Pulmonary artery endothelial cell (primary cell): ENCODE measurements around the gene ANKDD1A. TPM values are rescaled to one million over a fixed set of nuclear protein-coding genes. Genes with fewer than 3 reads are reported as not detected.

Source experiments
- DNase-seq: peaks from one replicate; pipeline ENCODE4 v3.0.0-alpha.2; 2011; ENCODE audit warnings: low read depth, low spot score
- total RNA-seq: library from RNA; depleted of rRNA; stranded (reverse); fragments of >200 nt; gene quantifications from 2 replicates; pipeline ENCODE4 v1.2.3, GENCODE V29; 2014

ANKDD1A gene
- total RNA-seq, 1 donor from 2014 or later: 4.7 TPM

DNA sequence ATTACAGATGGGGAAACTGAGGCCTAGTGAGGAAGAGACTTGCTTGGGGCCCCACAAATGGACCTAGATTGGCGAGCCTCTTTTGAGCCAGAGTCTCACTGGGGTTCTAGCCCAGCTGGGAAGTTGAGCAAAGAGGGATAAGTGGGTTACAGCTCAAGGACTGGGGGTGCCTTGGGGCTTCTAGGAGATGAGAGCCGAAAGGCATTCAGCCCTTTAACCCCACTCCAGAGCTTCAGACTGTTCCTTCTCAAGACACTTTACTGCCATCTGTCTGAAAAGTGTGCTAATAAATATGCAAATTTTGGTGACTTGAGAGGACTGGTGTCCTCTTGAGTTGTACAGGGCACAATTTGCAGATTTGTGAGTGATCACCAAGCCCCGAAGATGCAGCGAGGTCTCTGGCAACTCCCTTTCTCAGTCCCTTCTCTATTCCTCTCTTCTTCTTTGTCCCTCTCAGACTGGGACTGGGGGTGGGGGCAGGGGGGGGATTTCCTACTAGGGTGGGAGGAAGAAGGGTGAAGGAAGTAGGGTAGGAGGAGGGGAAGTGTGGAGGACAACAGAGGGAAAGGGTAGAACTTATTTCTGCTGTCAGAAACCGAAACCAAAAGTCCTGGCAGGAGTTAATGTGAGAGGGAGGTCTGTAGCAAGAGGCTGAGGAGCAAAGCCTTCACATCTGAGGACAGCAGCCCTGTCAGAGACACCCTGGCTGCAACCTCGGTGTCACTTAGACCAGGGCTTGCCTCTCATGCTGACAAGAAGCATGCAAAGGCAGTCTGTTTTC is 16.2 kb upstream of the ANKDD1A start:
- no peak for DNase-seq

DNA sequence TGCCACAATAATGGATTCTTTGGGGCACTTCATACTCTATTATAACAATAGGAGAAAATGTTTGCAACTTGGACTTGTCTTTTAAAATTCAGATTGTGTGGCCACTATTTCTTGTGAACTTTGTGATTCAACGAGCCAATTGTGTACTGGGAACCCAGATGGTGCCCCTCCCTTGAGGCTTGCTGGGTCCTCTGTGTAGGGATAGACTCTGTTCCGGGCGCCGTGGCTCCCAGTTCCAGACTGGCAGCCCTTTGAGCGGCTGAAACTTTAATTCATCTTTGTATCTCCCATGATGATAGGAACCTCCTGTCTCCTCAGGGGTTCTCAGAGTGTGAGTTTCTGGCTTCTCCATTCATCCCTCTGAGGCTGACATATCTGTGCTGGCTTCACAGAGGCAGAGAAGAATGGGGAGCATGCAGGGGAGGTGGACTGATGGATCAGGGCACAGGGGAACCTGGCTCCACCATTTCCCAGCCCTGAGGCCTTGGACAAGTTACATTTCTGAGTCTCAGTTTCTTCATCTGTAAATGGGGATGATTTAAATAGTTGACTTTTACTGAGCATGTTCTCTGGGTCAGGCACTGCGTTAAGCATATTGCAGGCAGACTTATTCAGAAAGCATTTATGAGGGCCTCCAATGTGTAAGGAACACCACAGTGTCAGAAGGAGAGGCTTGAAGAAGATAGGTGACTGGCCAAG is 15.2 kb upstream of the ANKDD1A start:
- DNase-seq: no peak

DNA sequence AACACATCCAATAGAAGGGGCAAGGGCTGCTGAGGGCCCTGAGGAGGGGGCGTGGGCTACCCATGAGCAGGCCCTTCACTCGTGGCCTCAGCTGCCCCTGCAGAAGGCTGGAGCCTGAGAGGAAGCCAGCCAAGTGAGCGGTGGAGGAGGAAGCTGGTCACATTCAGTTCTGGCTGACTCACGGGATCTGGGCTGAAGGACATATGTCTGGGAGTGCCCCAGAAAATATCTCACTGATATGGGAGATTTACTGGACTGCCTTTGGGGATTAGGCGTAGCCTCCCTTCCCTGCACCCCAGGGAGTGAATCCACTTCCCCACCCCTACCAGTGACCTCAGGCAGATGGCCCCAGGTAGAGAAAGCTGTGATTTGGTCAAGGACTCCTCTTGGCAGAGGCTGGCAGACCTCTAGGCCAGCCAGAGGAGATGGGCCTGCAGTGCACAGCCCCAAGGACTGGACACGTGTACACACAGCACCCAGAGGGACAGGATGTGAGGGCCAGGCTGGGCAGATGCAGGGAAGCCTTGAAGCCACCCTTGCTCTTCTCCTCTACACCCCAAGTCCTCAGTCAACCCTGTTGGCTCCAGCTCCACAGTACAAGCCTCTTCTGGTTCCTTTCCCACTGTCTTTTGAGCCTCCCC is 14.2 kb upstream of the ANKDD1A start:
- no peak for DNase-seq

DNA sequence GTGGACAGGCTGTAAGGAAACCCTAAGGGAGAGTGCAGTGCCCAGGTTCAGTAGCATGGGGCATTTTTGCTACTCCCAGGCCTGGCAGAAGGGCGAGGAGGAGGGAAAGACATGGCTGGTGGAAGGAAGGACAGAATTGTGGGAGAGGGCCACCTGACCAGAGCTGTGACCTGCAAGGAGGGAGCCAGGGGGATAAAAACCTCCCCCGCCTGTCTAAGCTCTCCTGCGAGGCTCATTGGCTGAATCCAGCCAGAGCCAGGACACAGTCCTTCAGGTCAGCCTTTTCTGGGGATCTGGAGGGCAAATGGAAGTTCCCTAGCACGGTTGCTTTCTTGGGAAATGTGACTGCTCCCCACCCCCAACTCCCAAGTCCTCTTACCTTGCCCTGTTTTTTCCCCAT is 13.3 kb upstream of the ANKDD1A start:
- DNase-seq: no peak

DNA sequence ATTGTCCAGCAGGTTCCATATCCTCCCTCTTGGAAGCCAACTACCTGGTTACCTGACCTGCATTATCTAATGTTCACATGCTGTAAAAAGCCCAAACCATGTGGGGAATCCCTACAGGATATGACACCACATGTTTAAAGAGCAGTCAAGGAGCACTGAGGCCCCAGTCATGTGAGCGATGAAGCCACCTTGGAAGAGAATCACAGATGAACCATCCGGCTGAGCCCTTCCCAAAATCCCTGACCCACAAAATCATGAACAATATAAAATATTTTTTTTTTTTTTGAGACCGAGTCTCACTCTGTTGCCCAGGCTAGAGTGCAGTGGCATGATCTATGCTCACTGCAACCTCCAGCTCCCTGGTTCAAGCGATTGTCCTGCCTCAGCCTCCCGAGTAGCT is 10.6 kb upstream of the ANKDD1A start:
- DNase-seq: no peak

DNA sequence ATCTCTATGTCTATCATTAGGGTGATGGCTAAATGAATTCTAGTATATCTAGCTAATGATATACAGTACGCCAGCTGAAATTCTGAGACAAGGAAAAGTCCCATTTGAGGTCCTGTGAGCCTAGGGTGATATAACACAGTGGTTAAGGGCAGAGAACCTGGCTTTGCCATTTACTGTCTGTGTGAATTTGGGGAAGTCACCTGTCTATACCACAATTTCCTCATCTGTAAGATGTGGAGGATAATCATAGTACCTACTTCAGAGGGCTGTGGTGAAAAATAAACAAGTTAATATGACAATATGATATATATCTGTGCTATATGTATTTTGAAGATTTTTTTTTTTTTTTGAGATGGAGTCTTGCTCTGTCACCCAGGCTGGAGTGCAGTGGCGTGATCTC is 9.8 kb upstream of the ANKDD1A start:
- no peak for DNase-seq

DNA sequence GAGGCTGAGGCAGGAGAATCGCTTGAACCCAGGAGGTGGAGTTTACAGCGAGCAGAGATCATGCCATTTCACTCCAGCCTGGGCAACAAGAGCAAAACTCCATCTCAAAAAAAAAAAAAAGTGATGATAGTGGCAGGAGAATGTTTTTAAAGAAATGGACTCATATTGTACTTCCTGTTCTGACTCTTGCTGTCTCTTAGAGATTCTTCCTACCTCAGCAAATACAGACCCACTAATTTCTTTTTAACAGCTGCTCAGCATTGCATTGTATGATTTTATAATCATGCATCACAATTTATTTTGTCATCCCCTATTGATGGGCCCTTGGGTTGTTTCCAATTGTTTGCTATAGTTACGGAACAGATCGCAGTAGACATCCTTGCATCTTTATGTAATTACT is 8.8 kb upstream of the ANKDD1A start:
- no peak for DNase-seq

DNA sequence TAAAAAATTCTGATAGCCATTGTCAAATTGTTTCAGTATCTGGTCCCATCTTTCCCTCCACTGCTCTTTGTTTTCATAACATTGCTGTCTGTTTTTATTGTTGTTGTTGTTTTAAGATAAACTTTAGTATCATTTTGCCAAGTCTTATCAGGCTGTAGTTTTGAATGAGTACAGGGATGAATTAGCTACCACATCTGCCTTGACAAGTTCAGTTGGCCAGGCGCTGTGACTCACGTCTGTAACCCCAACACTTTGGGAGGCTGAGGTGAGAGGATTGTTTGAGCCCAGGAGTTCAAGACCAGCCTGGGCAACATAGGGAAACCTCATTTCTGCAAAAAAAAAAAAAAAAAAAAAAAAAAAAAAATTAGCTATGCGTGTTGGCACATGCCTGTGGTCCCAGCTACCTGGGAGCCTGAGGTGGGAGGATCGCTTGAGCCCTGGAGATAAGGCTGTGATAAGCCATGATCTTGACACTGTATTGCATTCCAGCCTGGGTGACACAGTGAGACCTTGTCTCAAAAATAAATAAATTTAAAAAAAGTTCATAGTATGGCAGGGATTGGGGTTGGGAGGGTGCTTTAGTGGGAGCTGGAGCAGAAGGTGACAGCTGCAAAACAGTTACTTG is 8.3 kb upstream of the ANKDD1A start:
- no peak for DNase-seq

DNA sequence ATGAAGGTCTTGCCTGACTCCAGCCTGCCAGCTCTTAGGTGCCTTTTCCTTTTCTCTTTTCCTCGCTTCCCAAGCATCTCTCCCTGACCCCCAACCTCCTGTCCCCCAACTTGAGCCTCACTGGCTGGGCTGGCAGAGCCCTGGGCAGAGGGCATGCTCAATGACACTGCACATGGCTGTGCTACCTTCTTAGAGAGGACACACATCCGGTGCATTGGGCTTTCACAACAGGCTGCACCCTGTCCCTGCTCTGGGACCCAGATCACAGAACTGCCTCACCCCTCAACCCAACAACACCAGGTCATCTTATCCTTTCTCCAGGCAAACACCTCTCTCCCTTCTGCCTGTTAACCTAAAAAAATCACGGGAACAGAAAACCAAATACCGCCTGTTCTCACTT is 7.5 kb upstream of the ANKDD1A start:
- no peak for DNase-seq

DNA sequence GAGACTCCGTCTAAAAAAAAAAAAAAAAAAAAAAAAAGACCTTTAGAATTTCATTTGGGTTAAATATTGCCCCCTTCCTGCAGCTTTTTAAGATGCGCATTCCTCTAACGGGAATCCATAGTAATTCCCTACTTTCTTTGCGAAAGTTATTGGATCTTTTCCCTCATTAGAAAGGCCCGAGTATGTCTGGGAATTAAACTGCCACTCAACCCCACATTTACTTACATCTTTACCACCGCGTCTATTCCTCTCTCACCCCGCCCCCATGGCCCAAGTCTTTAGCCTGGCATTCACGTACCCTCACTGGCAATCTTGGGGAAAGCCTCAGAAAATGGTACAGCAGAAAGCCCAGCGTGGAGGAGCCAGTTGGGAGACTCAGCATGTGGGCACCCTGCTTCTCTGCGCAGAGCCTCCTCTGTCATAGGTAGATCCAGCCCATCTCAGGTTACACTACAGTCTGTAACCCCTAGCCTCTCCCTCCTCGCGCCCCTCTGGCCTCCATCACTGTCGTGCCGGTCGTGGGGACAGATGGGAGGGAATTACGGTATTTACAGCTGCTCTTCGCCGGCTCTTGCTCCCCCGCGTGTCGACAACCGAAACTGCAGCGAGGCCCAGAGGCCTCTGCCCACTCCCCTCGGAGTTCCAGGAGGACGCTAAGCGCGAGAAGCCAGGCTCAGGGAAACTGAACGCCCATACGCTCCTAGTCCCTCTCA is 6.4 kb upstream of the ANKDD1A start:
- DNase-seq: no peak

DNA sequence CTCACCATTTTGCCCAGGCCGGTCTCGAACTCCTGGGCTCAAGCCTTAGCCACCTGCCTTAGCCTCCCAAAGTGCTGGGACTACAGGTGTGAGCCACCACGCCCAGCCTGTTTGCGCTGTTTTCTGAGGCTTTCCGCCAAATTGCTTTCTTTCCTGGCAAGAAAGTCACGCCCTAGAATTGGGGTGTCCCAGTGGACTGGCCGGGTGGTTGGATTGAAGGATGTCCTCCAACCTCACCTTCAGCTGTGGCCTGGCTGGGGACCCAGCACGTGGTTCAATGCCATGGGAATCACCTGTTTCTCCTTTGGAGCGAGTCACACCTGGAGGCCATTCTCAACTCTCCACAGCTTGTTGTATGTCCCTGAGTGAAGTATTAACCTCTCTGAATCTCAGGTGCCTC is 5.8 kb upstream of the ANKDD1A start:
- no peak for DNase-seq

DNA sequence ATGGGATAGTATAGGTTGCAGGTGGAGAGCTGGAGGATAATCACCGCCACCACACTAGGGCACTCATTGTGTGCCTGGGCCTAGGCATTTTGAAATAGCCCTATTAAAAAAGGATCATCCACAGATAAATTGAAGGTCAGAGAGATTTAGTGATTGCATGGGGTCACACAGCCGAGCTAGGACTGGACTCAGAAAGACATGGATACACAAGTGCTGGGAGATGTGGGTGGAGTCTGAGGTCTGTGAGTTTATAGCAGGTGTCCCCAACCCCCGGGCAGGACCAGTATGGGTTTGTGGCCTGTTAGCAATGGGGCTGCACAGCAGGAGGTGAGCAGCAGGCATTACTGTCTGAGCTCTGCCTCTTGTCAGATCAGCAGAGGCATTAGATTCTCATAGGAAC is 5.3 kb upstream of the ANKDD1A start:
- no peak for DNase-seq

DNA sequence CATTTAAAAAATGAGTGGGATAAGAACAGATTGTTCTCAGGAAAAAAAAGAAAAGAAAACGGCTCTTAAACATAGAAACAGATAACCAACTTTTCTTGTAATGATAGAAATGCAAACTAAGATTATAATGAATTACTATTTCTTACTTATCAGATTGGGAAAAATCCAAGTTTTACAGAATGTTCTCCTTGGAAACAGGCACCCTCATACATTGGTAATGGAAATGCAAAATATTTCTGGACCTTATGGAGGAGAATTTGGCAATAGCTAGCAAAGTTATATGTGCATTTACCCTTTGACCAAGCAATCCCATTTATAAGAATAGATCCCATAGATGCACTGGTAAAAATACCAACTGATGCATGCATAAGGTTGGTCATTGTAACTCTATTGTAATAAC is 3.7 kb upstream of the ANKDD1A start:
- no peak for DNase-seq

DNA sequence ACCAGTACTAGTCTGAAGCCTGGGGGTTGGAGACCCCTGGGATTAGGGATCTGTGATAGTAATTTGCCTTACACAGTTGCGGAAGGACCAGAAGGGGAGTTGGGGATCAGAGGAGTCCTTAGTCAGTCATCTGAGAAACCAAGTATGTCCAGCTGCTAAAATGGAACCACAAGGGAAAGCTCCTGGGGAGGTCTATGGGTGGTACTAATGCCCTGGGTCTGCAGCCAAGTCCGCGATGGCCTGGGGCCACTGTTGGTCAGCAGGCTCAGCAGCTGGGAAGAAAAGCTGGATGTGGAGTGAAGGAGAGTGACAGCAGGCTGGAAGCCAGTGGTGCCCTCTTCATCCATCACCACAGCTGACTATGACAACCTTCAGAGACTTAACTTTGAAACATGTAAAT is 2.2 kb upstream of the ANKDD1A start:
- no peak for DNase-seq

DNA sequence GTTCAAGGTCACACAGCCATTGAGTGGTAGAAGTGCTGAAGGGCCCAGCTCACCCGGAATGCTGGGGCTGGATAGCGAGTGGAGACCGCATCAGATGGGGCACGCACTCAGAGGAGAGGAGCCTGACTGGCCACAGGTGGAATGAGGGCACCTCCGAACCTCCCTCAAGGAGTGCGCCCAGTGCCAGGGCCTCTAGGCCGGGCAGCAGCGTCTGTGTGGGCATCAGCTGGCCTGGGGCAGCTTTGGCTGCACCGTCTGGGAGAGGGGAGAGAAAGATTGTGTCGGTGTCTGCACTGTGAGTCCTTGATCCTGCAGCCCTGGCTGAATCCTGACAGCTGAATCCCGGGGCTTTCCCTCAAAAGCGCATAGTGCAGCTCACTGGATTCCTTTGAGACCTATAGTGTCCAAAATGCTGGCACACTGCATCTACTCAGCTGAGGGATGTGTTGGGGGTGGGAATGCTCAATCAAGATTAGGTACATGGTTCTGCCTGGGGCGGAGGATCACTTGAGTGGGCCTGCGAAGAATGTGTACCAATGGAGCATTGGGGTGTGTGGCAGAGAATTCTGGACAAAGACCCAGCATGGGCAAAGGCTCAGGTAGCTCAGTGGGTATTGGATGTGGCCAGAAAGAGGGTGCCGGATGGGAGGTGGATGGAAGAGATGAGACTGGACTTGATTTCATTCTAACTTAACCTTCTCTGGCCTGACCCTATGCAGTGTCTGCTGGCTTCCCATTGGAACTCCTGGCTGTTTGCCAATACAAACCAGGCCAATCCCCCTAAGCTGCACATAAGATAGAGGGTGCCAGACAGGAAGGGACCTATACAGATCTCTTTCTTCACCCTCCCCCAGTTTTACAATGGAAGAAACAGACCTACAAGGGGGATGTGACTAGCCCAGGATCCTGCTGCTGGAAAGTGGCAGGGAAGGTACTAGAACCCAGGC is 950 bp downstream of the ANKDD1A start:
- DNase-seq: no peak

DNA sequence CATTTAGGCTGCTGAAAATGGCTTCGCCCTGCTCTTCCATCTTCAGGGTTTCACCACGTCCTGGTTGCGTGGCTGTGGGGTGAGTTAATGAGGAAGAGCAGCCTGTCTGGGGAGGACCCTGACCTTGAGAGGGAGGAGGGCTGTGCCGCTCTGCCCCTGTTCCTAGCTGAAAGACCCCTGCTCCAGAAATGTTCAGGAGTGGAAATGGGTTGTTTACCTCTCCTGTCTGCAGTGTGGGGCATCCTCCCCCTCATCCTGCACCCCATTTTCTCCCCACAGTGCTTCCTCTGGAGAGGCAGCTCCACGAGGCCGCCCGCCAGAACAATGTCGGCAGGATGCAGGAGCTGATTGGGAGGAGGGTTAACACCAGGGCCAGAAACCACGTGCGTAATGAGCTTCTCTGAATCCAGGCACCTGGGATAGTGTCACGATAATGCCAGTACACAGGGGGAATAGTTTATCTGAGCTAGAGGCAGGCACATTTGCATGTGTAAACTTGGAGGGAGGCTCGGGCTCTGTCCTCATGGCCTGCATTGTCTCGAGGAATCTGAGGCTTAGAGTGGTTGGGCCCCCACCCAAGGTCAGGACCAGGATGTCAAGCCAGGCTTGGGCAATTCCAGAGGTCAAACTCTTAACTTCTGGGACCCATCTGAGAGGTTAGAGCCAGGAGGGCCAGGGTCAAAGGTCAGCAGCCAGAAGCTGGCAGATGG is 4.0 kb downstream of the ANKDD1A start:
- DNase-seq: no peak

DNA sequence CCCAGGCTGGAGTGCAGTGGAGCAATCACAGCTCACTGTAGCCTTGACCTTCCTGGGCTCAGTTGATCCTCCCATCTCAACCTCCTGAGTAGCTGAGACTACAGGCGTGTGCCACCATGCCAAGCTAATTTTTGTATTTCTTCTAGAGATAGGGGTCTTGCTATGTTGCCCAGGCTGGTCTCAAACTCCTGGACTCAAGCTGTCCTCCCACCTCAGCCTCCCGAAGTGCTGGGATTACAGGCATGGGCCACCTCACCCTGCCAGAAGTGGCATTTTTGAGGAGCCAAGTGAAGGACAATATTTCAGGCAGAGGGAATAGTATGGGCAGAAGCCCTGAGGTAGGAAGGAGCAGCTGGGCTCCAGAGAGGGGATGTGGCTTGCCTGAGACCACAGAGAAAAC is 4.7 kb downstream of the ANKDD1A start:
- DNase-seq: no peak

DNA sequence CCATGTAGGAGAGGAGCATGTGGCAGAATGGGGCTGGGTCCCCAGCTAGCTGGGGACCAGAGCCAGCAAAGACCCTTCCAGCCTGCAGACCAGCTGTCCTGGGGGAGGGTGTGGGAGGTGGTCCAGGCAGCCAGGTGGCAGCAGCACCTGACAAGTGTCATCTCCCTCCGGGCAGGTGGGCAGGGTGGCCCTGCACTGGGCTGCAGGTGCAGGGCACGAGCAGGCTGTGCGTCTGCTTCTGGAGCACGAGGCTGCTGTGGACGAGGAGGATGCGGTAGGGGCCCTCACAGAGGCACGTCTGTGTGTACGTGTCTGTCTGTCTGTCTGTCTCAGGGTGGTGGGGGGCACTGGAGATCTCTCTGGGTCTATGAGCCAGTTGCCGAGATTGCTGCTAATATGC is 5.5 kb downstream of the ANKDD1A start:
- DNase-seq: no peak

DNA sequence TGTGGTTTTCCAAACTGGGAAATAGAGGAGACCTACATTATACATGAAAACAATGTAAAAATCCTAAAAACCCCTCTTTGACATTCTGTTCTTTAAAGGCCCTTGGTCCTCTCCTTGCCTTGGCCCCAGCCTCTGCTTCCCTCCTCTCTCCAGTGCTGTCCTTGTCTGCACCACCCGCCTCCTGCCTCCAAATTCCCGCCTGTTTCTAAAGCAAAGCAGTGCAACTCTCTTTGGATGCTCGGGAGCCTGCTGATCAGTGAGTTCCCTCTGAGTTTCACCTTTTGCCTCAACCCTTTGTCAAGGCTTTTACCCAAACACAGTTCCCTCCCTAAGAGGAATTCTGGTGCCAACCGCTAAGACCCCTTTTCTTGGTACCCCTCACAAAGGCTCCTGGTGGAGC is 8.0 kb downstream of the ANKDD1A start:
- no peak for DNase-seq

DNA sequence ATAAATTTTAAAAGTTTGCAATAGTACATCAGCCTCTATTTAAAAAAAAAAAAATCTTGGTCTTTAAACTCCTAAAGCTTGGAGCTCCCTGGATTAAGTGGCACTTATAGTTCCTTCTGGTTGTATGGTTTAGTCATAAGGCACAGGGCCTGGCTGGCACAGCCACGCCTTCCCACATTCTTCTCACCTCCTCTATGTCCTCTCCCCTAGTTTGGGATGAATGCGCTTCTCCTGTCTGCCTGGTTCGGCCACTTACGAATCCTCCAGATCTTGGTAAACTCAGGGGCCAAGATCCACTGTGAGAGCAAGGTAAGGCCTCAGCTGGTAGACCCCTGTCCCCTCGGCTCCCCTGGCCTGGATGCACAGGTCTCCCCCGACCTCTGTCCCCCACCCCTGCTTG is 10.0 kb downstream of the ANKDD1A start:
- DNase-seq: no peak
